HG03108 (cell line): Measurements from ENCODE around the gene CALCB.
"Not testable (repeated sequence)": the region's sequence is repeated elsewhere in the genome, so short reads cannot be mapped to it uniquely, and the experiment has no call there.

Experiments
- ATAC-seq: cut with Tn5 transposase; IDR thresholded peaks from one replicate; pipeline ENCODE4 v1.9.1; 2021; ENCODE audit warnings: moderate library complexity; ENCODE audit not compliant: unreplicated experiment

CALCB gene

GRCh38 chr11:15073361-15074205 lies at the start of gene CALCB:
TSS of gene CALCB (plus strand) at chr11:15073593. CDS start at chr11:15074719, 1,126 bp downstream.
- ATAC-seq = no peak

- ATAC-seq = no peak
These were observed 46.4 kb upstream of the CALCB start for GRCh38 chr11:15027011-15027410.

- no peak for ATAC-seq
These were observed 45.4 kb upstream of the CALCB start for GRCh38 chr11:15027956-15028355.

GRCh38 chr11:15028379-15028778 lies 45.0 kb upstream of the CALCB start:
- ATAC-seq = no peak

- ATAC-seq = not testable (repeated sequence)
These were observed 41.4 kb upstream of the CALCB start for GRCh38 chr11:15031945-15032344.

GRCh38 chr11:15034687-15035267 lies 38.6 kb upstream of the CALCB start:
- ATAC-seq = no peak

- no peak for ATAC-seq
These were observed 38.1 kb upstream of the CALCB start for GRCh38 chr11:15035283-15035682.

- no peak for ATAC-seq
These were observed 34.4 kb upstream of the CALCB start for GRCh38 chr11:15038963-15039362.

- ATAC-seq = no peak
These were observed 28.2 kb upstream of the CALCB start for GRCh38 chr11:15045209-15045608.

- ATAC-seq = no peak
These were observed 27.5 kb upstream of the CALCB start for GRCh38 chr11:15045891-15046290.

GRCh38 chr11:15046673-15047072 lies 26.7 kb upstream of the CALCB start:
- ATAC-seq = not testable (repeated sequence)

GRCh38 chr11:15048616-15049015 lies 24.8 kb upstream of the CALCB start:
- no peak for ATAC-seq

GRCh38 chr11:15053191-15053685 lies 20.2 kb upstream of the CALCB start:
- no peak for ATAC-seq

- no peak for ATAC-seq
These were observed 17.6 kb upstream of the CALCB start for GRCh38 chr11:15055620-15056356.

GRCh38 chr11:15057329-15057728 lies 16.1 kb upstream of the CALCB start:
- ATAC-seq = no peak

- no peak for ATAC-seq
These were observed 14.1 kb upstream of the CALCB start for GRCh38 chr11:15059132-15059915.

GRCh38 chr11:15062599-15062998 lies 10.8 kb upstream of the CALCB start:
- no peak for ATAC-seq

GRCh38 chr11:15069751-15070150 lies 3.6 kb upstream of the CALCB start:
- not testable (repeated sequence) for ATAC-seq

GRCh38 chr11:15071556-15072255 lies 1.7 kb upstream of the CALCB start:
- ATAC-seq = no peak

GRCh38 chr11:15072551-15073143 lies 746 bp upstream of the CALCB start:
- no peak for ATAC-seq
